ENCODE results near the gene MDH1. TPM values are rescaled to one million over a fixed set of nuclear protein-coding genes. Genes with fewer than 3 reads are reported as not detected.

The MDH1 gene
- total RNA-seq, 2 experiments from 2014 or later, result 96.3 to 97.6 TPM

DNA sequence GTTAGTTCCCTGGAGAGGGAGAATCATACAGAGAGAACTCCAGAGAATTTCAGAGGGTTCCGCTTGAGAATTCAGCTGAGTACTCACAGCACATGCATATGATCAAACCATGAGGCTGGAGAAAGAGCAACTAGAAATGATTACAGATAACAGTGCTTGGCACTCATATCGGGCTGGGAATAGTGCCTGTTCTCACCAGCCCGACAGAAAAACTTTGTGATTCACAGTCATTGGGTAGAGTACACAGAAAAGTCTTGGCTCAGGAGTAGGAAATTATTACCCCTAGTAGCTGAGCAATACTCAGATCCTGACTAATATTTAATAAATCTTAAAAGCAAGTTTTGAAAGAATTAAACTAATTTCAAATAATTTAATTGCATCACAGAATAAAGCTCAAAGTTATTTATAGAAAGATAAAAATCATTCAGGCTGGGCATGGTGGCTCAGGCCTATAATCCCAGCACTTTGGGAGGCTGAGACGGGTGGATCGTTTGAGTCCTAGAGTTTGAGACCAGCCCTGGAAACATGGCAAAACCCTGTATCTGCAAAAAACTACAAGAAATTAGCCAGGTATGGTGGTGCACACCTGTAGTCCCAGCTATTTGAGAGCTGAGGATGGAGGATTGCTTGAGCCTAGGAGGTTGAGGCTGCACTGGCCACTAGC, 7.3 kb upstream of the MDH1 start:
- Histone ChIP-seq H3K27me3 (ENCODE audit: control insufficient read depth in 1 of 2, insufficient read depth in 2 of 2, low read length in 2 of 2) (no peaks in the 10 kb centered on the region), H3K27ac (ENCODE audit: low read depth in 1 of 2, low read length in 2 of 2) (no peak overlapping the region), H3K9me3 (ENCODE audit: control insufficient read depth in 1 of 2, insufficient read depth in 1 of 2, low read length in 2 of 2) (no peaks in the 10 kb centered on the region), H3K4me1 (ENCODE audit: insufficient read depth, low read length) (no peaks in the 10 kb centered on the region), H3K4me3 (ENCODE audit: low read length) (no peak overlapping the region), H3K36me3 (ENCODE audit: insufficient read depth, low read length) (no peaks in the 10 kb centered on the region)
- ATAC-seq (ENCODE audit: poor library complexity), result no peak
- no peak overlapping the region for H3K27ac Mint-ChIP-seq
- no peaks in the 10 kb centered on the region for H3K9me3 Mint-ChIP-seq
- H3K4me3 Mint-ChIP-seq, result no peak overlapping the region
- H3K36me3 Mint-ChIP-seq (ENCODE audit: low read depth), result no peaks in the 10 kb centered on the region
- TF ChIP-seq, protein P1, sequence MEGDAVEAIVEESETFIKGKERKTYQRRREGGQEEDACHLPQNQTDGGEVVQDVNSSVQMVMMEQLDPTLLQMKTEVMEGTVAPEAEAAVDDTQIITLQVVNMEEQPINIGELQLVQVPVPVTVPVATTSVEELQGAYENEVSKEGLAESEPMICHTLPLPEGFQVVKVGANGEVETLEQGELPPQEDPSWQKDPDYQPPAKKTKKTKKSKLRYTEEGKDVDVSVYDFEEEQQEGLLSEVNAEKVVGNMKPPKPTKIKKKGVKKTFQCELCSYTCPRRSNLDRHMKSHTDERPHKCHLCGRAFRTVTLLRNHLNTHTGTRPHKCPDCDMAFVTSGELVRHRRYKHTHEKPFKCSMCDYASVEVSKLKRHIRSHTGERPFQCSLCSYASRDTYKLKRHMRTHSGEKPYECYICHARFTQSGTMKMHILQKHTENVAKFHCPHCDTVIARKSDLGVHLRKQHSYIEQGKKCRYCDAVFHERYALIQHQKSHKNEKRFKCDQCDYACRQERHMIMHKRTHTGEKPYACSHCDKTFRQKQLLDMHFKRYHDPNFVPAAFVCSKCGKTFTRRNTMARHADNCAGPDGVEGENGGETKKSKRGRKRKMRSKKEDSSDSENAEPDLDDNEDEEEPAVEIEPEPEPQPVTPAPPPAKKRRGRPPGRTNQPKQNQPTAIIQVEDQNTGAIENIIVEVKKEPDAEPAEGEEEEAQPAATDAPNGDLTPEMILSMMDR (IDR thresholded peaks at IDR 0.05), result no peak
- intact Hi-C loops (cut with DNase I, micrococcal nuclease), result no loop called here
- no peaks in the 10 kb centered on the region for H3K27me3 Mint-ChIP-seq
- no peak for DNase-seq
- POLR2A ChIA-PET, result no interaction called here
- CTCF ChIA-PET, result no interaction called here
- H3K4me1 Mint-ChIP-seq (ENCODE audit: low read depth), result peaks cover 16% of the 10 kb centered on the region

DNA sequence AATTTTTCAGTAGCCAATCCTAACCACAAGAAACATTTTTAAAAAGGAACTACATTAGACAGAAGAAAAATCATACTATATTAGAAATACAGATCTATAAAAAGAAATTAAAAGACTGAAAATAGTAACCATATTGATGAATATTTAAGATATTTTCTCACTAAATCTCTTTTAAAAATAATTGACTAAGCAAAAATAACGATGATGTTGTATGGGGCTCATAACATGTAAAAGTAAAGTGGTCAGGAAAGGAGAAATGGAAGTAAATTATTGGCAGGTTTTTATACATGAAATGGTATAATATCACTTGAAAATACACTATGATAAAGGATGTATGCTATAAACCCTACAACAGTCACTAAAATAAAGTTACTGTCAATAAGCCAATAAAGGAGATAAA, 5.9 kb upstream of the MDH1 start:
- Histone ChIP-seq H3K4me1 (ENCODE audit: insufficient read depth, low read length) (peaks cover 5% of the 10 kb centered on the region), H3K9me3 (ENCODE audit: control insufficient read depth in 1 of 2, insufficient read depth in 1 of 2, low read length in 2 of 2) (no peaks in the 10 kb centered on the region), H3K27ac (ENCODE audit: low read depth in 1 of 2, low read length in 2 of 2) (no peak overlapping the region), H3K4me3 (ENCODE audit: low read length) (no peak overlapping the region), H3K36me3 (ENCODE audit: insufficient read depth, low read length) (no peaks in the 10 kb centered on the region), H3K27me3 (ENCODE audit: control insufficient read depth in 1 of 2, insufficient read depth in 2 of 2, low read length in 2 of 2) (no peaks in the 10 kb centered on the region)
- no peaks in the 10 kb centered on the region for H3K36me3 Mint-ChIP-seq (ENCODE audit: low read depth)
- peaks cover 29% of the 10 kb centered on the region for H3K4me1 Mint-ChIP-seq (ENCODE audit: low read depth)
- POLR2A ChIA-PET, result no interaction called here
- H3K27me3 Mint-ChIP-seq, result no peaks in the 10 kb centered on the region
- DNase-seq (no peak), ATAC-seq (ENCODE audit: poor library complexity) (no peak)
- intact Hi-C loops (cut with DNase I, micrococcal nuclease), result no loop called here
- H3K27ac Mint-ChIP-seq, result no peak overlapping the region
- CTCF ChIA-PET, result interaction anchor here (0.6 kb wide), 1 partner anchor 1540 kb away, joined by 3 read pairs; no protein-coding TSS in a partner anchor
- H3K4me3 Mint-ChIP-seq, result no peak overlapping the region
- TF ChIP-seq, protein P1 (IDR thresholded peaks at IDR 0.05), result no peak
- H3K9me3 Mint-ChIP-seq, result no peaks in the 10 kb centered on the region

DNA sequence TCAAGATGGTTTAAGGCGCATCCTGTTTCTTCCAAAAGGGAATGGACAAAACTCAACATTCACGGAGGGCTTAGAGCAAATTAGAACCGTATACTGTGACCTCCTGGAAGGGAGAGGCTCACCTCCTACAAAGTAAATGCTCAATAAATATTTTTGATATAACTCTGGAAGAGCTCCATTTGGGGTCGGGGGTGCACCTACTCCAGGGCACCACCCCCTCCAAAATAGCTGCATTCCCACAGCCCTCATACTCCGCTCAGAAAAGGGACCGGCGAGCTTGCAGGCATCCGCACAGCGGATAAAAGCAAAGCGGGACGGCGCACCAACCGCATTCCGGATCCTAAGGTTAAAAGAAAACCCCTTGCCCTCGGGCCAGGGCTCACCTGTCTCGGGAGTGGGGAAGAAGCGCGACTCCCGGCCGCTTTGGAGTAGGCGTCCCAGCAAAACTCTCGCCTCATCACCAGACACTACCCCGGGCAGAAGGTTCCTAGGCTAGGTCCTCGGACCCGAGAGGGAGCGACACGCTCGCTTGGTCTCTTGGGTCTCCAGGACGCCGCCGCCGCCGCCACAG, 864 bp upstream of the MDH1 start:
- TF ChIP-seq, protein P1 (IDR thresholded peaks at IDR 0.05), result no peak
- Histone ChIP-seq H3K36me3 (ENCODE audit: insufficient read depth, low read length) (peaks cover 5% of the 10 kb centered on the region), H3K4me1 (ENCODE audit: insufficient read depth, low read length) (peaks cover 19% of the 10 kb centered on the region), H3K27me3 (ENCODE audit: control insufficient read depth in 1 of 2, insufficient read depth in 2 of 2, low read length in 2 of 2) (no peaks in the 10 kb centered on the region), H3K4me3 (ENCODE audit: low read length) (peak overlapping the region; percentile 96), H3K9me3 (ENCODE audit: control insufficient read depth in 1 of 2, insufficient read depth in 1 of 2, low read length in 2 of 2) (no peaks in the 10 kb centered on the region), H3K27ac (ENCODE audit: low read depth in 1 of 2, low read length in 2 of 2) (peak overlapping the region; percentile 76 to 95)
- CTCF ChIA-PET, result interaction anchor here (0.9 to 1.4 kb wide), 4 partner anchors 253 to 1163 kb away, joined by 3 to 6 read pairs (median 3); no protein-coding TSS in a partner anchor
- no peak for ATAC-seq (ENCODE audit: poor library complexity)
- H3K9me3 Mint-ChIP-seq, result no peaks in the 10 kb centered on the region
- peaks cover 54% of the 10 kb centered on the region for H3K4me1 Mint-ChIP-seq (ENCODE audit: low read depth)
- no peak for DNase-seq
- POLR2A ChIA-PET, result interaction anchor here (1.0 to 3.5 kb wide), 15 partner anchors 10 to 1640 kb away, joined by 3 to 51 read pairs (median 5); partner anchors contain the start of genes ACTR2, AFTPH, CEP68 and RAB1A
- peak overlapping the region; percentile 87 for H3K27ac Mint-ChIP-seq
- H3K36me3 Mint-ChIP-seq (ENCODE audit: low read depth), result peaks cover 28% of the 10 kb centered on the region
- intact Hi-C loops (cut with DNase I, micrococcal nuclease), result loop anchor here (1.0 to 5.0 kb wide), 9 partner anchors 253 to 1696 kb away; partner anchors contain the start of genes UGP2 (in 2 of the 2), ACTR2 (in 1 of the 2), B3GNT2 (in 1 of the 2) and EHBP1 (in 1 of the 2)
- peak overlapping the region; percentile 93 for H3K4me3 Mint-ChIP-seq
- H3K27me3 Mint-ChIP-seq, result no peaks in the 10 kb centered on the region
